ENCODE results near the gene STOM. TPM values are rescaled to one million over a fixed set of nuclear protein-coding genes. Genes with fewer than 3 reads are reported as not detected.
"Not testable (repeated sequence)": the region's sequence is repeated elsewhere in the genome, so short reads cannot be mapped to it uniquely, and the experiment has no call there.

STOM gene, protein sequence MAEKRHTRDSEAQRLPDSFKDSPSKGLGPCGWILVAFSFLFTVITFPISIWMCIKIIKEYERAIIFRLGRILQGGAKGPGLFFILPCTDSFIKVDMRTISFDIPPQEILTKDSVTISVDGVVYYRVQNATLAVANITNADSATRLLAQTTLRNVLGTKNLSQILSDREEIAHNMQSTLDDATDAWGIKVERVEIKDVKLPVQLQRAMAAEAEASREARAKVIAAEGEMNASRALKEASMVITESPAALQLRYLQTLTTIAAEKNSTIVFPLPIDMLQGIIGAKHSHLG
- total RNA-seq (2014; rRNA removed; shearing (Covaris generic)): 38.2 and 47.0 TPM in 2 replicates

DNA sequence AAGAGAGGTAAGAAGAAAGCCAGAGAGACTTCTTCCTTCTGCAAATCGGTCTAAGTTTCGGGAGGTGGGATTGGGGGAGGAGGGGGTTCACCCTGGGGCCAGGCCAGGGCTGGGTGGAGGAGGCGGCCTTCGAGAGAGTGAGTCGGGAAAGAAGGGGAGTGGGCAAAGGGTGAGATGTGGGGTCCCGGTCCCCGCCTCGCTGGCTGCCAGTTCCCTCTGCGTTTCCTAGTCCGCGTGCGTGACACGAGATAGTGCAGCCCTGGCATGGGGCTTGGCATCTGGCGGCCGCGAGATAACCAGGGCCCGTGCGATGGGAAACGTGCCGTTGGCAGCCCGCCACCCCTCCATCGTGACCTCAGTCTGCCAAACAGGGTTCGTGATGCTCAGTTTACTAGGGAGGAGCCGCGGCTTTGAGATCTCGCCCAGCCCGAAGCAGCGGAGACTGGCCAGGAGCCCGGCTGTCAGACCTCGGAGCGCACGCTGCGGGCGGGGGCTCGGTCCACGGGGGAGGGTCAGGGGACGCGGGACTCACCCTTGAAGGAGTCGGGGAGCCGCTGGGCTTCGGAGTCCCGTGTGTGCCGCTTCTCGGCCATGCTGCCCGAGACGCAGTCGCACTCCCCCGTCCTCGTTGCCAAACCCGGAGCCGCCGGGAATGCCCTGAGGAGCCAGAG lies at the start of gene STOM:
Gene STOM, minus strand, starts transcription at position 656 of the 671 bp plus-strand sequence. Its CDS starts 63 bp downstream, at position 593.
- peak; percentile 74 for DNase-seq (ENCODE audit: low spot score)

DNA sequence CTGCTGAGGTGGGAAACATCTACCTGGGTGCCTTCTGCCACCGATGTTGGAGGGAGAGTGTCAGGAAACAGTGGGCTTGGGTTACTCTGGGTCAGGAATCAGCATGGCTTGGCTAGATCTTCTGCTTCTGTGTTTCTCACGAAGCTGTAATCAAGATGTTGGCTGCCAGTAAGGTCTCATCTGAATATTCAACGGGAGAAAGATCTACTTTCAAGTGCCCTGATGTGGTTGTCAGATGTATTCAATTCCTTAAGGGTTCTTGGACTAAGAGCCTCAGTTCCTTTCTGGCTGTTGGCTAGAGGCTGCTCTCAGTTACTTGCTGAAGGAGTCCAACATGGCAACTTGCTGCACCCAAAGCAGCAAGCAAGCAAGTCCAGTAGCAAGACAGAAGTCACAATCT lies 41.9 kb upstream of the STOM start:
- DNase-seq (ENCODE audit: low spot score): no peak

DNA sequence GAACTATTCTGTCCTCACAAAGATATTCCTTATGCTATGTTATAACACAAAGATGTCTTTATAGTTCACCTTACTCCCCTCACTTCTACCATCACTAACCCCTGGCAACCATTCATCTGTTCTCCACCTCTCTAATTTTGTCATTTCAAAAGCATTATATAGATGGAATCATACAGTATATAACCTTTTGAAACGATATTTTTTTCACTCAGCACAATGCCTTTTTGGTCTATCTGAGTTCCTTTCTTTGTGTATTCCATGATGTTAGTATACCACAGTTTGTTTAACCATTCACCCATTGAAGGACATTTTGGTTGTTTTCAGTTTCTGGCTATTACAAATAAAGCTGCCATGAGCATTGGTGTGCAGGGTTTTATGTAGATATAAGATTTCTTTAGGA lies 35.8 kb upstream of the STOM start:
- no peak for DNase-seq (ENCODE audit: low spot score)

DNA sequence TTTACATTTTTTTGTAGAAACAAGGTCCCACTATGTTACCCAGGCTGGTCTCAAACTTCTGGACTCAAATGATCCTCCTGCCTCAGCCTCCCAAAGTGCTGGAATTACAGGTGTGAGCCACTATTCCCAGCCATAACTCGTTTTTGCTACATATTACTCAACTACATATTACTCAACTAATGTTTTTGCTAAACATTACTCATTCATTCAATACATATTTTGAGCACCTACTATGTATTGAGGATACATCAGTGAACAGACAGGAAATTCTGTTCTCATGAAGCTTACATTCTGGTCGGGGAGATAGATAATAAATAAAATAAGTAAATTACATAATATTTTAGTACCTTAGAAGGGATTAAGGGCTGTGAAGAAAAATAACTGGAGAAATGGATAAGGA lies 34.9 kb upstream of the STOM start:
- no peak for DNase-seq (ENCODE audit: low spot score)

DNA sequence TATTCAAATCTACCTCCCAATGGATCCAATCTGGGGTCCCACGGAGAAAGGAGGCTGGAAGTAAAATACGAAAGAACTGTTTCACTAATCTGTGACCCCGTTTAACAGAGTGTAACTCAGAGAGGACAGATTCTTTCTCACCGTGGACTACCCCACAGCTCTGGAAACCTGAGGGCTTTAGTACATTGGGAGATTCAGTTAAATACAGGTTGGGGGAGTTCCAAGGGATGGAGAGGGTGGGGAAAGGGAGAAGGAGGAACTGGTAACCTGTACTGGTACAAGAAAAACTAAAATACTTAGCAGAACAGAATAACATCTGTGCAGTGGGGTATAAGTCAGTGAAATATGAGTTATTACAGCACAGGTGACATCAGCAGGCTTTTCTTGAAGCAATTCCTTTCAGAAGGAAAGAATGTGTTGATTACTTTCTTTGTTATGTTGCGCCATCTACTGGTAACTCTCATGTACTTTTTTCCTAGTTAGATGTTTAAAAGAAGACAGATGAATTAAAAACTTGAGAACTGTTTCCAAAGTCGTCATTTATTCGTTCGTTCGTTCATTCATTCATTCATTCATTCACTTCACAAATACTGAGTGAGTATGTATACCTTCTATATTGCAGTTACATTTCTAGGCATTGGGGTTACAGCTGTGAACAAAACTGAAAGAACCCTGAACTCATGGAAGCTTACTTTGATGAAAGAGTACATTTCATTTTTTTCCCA lies 30.0 kb upstream of the STOM start:
- DNase-seq (ENCODE audit: low spot score): peak; percentile 77

DNA sequence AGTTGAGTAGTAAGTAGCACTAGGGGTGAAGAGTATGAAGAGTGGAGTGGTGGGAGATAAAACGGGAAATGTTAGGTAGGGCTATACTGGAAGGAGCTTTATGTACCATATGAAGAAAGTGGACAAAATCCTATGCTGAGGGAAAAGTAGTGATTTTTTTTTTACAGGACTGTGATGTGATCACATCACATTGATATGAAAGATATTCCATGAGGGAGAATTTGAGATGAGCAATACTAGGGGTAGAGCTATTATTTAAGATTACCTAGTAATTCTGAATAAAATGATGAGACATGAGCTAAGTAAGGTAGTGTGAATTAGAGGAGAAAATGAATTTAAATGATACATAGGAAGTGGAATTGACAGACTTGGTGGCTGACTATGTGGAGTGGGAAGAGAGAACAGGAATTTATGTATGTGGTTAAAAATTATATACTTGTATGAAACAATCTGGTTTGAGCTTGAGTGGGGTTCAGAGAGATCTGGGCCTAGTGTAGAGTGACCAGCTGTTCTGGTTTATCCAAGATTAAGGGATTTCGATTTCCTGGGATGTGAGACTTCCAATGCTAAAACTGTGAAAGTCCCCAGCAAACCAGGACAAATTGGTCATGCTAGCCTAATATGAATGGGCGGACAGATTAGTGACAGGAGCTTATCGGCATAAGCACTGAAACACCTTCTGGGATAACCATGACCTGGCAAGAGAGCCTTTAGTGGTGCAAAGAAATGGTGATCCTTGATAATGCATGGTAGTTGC lies 29.3 kb upstream of the STOM start:
- no peak for DNase-seq (ENCODE audit: low spot score)

DNA sequence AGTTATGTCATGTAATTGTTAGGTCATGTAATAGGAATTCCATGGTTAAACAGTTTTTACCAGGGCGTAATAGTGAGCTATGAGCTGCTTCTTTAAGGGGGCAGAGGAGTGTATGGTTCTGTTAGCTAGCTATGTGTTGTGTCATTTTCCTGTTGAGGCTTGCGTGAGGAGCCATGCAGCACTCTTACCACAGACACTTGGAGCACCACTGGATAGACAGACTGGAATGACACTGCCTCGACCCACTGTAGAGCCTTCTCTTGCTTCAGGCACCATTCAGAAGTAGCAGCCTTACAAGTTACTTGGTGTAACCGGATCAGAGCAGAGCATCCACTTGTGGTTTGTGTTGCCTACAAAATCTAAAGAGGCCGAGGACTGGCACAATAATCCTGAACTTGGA lies 28.3 kb upstream of the STOM start:
- DNase-seq (ENCODE audit: low spot score): peak; percentile 87

DNA sequence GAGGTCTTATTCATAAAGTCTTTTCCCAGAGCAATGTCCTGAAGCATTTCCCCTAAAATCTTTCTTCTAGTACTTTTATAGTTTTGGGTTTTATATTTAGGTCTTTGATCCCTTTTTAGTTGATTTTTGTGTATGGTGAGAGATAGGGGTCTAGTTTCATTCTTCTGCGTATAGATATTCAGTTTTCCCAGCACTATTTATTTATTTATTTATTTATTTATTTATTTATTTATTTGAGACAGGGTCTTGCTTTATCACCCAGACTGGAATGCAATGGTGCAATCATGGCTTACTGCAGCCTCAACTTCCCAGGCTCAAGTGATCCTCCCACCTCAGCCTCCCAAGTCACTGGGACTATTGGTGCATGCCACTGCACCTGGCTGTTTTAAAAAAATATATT lies 27.2 kb upstream of the STOM start:
- DNase-seq (ENCODE audit: low spot score): not testable (repeated sequence)

DNA sequence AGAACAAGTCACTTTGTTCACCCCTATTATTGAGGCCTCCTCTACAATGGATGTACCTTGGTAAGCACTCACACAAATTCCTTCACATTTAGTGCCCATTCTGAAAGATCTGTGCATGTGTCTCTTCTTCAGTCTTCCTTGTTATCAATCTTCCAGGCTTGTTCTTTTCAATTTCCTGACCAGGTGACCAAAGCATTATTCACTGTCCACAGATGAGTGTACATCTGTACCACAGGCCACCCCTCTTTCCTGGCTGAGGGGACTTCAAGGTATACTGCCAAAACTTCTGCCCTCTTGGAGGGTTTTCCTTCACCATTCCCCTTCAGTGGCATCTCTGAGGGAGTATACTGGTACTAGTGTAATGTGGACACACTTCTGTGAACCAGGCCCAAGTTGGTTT lies 25.5 kb upstream of the STOM start:
- no peak for DNase-seq (ENCODE audit: low spot score)

DNA sequence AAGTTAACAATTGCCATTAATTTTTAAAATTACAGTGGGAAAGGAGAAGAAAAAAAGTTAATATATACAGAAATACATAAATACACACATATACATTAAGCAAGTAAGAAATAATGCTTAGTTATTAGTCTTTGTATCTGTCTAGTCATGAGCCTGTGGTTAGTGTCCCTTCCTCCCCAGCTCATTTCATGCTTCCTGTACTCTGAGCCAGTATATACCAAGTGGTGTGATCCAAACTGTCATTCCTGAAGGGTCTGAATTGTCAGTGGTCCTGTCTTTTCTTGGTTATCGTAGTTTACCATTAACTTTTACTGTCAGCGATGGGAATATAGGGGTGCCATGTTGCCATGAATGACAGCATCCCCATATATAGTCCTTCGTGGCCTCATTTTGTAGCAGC lies 24.2 kb upstream of the STOM start:
- no peak for DNase-seq (ENCODE audit: low spot score)

DNA sequence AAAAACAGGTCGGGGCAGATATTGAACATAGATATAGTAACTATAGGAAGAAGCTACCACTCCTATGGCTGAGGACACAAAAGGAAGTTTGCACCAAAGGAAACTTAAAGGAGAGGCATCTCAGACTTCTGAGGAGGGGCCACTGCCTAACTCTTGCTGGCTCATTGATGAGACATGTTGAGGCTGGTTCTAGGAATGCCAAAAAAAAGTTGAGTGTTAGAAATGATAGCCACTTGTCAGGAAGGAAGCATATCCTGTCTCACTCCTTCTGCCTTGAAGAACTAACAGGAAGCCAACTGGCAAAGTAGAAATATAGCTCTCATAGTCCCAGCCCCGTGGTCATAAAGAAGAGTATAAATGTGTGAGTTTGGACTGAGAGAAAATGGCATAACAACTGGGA lies 23.3 kb upstream of the STOM start:
- DNase-seq (ENCODE audit: low spot score): no peak

DNA sequence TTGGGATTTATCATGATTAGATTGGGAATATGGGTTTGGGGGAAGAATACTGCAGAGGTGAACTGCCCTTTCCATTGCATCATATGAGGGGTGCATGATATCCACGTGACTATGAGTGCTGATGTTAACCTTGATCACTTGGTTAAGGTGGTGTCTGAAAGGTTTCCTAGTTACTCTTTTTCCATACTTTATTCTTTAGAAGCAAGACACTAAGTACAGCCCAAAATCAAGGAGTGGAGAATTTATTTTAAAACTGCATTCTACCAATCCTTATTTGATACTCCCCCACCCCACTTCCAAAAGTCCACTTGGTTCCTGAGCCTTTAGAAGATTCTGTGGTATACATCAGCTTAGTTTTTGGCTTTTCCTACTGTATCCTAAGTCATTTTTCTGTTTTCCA lies 20.3 kb upstream of the STOM start:
- DNase-seq (ENCODE audit: low spot score): no peak

DNA sequence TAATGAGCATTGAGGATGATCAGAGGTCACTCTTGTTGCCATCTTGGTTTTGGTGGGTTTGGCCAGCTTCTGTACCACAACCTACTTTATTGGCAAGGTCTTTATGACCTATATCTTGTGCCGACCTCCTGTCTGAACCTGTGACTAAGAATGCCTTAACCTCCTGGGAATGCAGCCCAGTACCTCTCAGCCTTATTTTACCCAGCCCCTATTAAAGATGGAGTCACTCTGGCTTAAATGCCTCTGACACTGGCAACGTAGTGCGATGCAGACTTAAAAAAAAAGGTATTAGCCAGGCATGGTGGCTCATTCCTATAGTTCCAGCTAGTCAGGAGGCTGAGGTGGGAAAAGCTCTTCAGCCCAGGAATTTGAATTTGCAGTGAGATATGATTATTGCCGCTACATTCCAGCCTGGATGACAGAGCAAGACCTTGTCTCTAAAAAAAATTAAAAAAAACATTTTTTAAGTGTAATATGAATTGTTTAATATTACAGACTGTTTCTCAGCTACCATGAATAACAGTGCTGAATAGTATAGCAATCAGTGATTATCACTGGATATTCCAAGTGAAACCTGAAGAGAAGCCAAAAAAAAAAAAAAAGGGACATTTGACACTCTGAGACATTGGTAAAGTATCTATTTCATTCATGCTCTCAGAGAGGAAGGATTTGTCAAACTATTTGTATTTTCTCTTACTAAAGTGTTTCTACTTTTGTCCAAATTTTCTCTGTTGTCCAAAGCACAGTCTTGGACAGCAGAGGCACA lies 18.3 kb upstream of the STOM start:
- DNase-seq (ENCODE audit: low spot score): no peak

DNA sequence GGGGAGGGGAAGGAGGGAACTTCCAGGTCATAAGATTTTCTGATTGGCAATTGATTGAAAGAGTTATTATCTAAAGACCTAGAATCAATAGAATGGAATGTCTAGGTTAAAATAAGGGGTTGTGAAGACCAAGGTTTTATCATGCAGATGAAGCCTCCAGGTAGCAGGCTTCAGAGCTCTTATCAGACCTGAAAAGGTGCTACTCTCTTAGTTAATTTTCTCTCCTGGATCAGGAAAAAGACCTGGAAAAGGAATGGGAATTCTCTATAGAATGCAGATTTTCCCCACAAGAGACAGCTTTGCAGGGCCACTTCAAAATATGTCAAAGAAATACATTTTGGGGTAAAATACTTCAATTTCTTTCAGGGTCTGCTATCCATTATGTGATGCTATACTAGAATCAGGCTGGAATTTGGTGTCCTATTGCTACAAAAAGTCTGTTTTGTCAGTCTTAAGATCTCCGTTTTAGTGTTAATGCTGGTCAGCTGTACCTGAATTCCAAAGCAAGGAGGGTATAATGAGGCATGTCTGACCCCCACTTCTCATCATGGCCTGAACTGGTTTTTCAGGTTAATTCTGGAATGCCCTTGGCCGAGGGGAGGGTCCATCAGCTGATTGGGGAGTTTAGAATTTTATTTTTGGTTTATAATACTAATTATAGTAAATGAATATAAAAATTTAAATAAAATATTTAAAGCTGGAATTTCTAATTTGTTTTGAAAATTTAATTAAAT lies 16.6 kb upstream of the STOM start:
- no peak for DNase-seq (ENCODE audit: low spot score)

DNA sequence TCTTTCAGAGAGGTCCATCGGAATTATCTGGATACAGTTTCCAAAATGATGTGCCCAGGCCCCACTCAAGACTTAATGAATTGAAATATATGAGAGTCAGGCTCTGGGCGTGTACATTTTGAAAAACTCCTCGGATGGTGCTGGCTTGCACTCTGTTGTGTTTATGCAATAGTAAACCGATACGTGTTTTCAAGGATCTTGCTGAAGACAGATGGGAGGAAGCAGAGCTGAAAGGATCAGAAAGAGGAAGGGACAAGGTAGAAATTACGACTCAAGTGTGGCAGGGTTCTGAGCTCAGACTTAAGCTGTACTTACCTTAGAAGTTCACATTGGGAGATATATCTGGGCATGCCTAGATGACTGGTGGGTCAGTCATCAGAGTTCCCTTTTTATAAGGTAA lies 13.7 kb upstream of the STOM start:
- DNase-seq (ENCODE audit: low spot score): no peak

DNA sequence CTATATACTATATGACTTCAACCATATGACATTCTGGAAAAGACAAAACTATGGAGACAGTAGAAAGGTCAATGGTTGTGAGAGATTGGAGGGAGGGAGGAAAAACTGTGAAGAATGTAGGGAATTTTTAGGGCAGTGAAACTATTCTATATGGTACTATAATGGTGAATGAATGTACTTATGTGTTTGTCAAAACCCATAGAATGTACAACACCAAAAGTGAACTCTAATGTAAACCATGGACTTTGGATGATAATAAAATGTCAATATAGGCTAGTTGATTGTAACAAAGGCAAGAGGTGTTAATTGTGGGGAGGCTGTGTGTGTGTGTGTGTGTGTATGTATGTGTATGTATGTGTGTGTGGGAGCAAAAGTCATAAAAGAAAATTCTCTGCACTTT lies 10.8 kb upstream of the STOM start:
- no peak for DNase-seq (ENCODE audit: low spot score)

DNA sequence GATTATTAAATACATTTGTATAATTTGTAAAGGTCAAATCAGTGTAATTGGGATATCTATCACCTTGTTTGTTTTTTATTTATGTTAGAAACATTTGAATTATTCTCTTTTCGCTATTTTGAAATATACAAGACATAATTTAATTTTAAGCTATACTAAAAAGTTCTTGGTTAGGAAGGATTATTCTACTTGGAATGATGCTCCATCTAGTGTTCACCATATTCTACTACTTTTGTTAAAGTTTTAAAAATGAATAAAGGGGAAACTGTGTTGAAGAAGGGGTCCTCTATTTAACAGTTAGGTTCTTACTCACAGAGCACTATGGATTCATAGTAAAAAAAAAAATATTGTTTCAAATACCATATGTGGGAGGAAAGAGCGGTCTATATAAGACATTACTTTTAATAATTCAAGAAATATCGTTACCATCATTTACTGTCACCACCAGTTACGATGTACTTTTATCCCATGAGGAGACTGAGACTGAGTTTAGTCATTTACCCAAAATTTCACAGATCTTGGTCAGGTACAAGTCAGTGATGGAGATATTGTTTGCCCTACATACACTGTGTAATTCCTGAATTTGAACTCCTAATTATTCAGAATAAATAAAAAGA lies 6.3 kb upstream of the STOM start:
- DNase-seq (ENCODE audit: low spot score): no peak

DNA sequence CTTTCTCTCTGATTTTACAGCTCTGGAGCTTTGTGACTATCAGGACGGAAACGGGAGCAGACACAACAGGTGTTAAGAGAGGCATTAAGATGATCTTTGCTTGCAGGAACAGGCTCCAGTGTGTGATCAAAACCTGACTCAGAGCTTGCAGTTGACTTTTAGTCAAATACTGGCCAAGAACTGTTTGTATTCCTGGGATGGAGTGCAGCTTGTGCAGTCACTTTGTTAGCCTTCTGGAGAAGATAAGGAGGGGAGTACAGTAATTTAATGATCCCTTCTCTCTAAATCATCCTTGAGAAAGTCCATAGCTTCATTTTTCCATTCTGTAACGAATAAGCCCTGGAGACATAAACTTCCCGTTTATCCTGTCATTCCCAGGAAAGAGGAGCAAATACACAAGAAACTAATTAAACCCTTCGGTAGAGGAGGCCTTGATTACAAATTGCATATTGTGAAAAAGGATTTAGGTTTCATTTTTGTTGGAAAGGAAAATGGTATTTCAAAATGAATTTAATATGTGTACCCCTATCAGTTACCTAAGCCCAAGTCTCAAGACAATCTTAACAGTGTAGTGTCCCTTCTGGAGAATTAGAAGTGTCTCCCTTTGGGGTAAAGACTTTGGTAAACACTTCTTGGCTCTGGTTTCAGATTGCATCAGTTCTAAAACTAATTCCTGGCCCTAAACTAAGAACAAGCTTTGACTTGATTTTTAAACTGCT lies 3.1 kb upstream of the STOM start:
- DNase-seq (ENCODE audit: low spot score): no peak

DNA sequence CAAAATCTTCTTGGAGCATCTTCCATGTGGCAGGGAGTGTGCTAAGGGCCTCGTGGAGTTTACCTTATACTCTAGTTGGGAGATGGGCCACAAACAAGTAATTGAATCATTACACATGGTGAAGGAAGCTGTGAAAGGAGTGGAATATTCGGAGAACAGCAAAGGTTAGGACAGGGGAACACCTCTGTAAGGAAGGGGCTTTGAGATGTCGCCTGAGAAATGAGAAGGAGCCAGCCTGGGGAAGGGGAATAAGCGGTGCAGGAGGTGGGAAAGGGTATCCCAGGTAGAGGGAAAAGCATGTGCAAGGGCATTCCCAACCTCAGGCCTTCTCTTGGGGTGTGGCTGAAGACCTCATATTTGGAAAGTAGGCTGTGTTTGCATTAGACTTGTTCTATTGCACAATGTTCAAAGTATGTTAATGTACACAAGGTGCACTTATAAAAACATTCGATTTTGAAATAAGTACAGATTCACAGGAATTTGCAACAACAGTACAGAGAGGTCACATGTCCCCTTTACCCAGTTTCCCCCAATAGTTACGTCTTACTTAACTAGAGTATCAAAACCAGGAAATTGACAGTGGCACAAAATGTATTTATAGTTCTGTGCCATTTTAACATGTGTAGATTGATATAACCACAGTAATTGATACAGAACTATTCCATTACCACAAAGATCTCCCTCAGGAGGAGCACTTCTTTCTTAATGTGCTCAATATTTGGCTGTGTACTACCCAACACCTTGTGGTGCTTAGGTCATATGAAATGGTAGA lies 2.4 kb upstream of the STOM start:
- no peak for DNase-seq (ENCODE audit: low spot score)

Measured in H4 (cell line).